HepG2 (cell line): ENCODE data around the gene LMAN1L. TPM values are rescaled to one million over a fixed set of nuclear protein-coding genes. Genes with fewer than 3 reads are reported as not detected.

ENCODE experiments used
- ATAC-seq: fragments of 200-7000 bp; cut with Tn5 transposase; 3 replicates; pipeline ENCODE4 v1.9.1; 2020; ENCODE audit warnings: mild to moderate bottlenecking, moderate library complexity
- BruUV-seq: library from RNA; stranded (reverse); fragments of 400-500 nt; replicated peaks from 2 replicates; lab custom pipeline; 2021; lab: Mats Ljungman, UMichigan
- CTCF ChIA-PET: fragments of 300-600 bp; formaldehyde crosslinking; extraction: SDS; loops from one replicate; lab custom pipeline; 2021; ENCODE audit warnings: low total read pairs, inconsistent platforms, low intra/inter-chr PET ratio; lab: Yijun Ruan, JAX
- POLR2A ChIA-PET: fragments of 350-600 bp; sonication (Branson Sonifier 250); formaldehyde crosslinking; loops from one replicate; lab custom pipeline; 2020; ENCODE audit warnings: antibody characterized with exemption, inconsistent platforms; lab: Yijun Ruan, JAX
- DNase-seq: peaks from one replicate; pipeline ENCODE4 v3.0.0-alpha.2; 2015; ENCODE audit warnings: low spot score
- FAIRE-seq: peaks from 3 replicates; lab custom pipeline; 2011; peaks lifted over from hg19 to GRCh38; lab: Jason Lieb, UNC
- H2AFZ ChIP-seq: one replicate; pipeline ENCODE4 v1.6.1; 2011; ENCODE audit warnings: low read length, inconsistent platforms
- H3K27ac ChIP-seq: fragments of 300-600 bp; 3 replicates; pipeline ENCODE4 v1.8.0; 2011; ENCODE audit warnings: mixed run types, mild to moderate bottlenecking, mixed read lengths, low read length, inconsistent platforms; ENCODE audit not compliant: insufficient read depth; ENCODE audit errors: extremely low read length
- H3K27me3 ChIP-seq, 2 experiments: fragments of 200-600 bp in 1 of 2; 2 replicates in 1 of 2; 3 replicates in 1 of 2; pipeline versions ENCODE4 v1.6.0 to v1.8.0; 2011; ENCODE audit warnings: low read length in 2 of 2, mild to moderate bottlenecking in 2 of 2, moderate library complexity in 2 of 2, inconsistent platforms in 1 of 2; ENCODE audit not compliant: insufficient read depth in 2 of 2, control insufficient read depth in 1 of 2
- H3K36me3 ChIP-seq, 2 experiments: fragments of 200-600 bp in 1 of 2; replicated peaks in 1 of 2; 2 replicates in 1 of 2; 3 replicates in 1 of 2; pipeline versions ENCODE4 v1.5.1 to v1.8.0; 2011; ENCODE audit warnings: low read length in 2 of 2, inconsistent platforms in 1 of 2; ENCODE audit not compliant: insufficient read depth in 2 of 2, control insufficient read depth in 1 of 2
- H3K4me1 ChIP-seq: 2 replicates; pipeline ENCODE4 v1.5.1; 2012; ENCODE audit warnings: low read length, inconsistent platforms; ENCODE audit not compliant: insufficient read depth
- H3K4me2 ChIP-seq: 2 replicates; pipeline ENCODE4 v1.6.0; 2011; ENCODE audit warnings: low read depth, low read length, inconsistent platforms
- H3K4me3 ChIP-seq, 3 experiments: fragments of 200-600 bp in 1 of 3; sonication (generic), shearing (Covaris generic) in 1 of 3; replicated peaks in 1 of 3; 2 replicates each; pipeline ENCODE4 v1.5.1; 2011 to 2016; ENCODE audit warnings: low read length in 3 of 3, inconsistent platforms in 2 of 3, low read depth in 2 of 3, mild to moderate bottlenecking in 2 of 3, control low read depth in 1 of 3, mixed read lengths in 1 of 3; ENCODE audit not compliant: insufficient read depth in 1 of 3
- H3K79me2 ChIP-seq: one replicate; pipeline ENCODE4 v1.6.1; 2011; ENCODE audit warnings: low read length, inconsistent platforms; ENCODE audit not compliant: insufficient read depth
- H3K9ac ChIP-seq: 2 replicates; pipeline ENCODE4 v1.6.0; 2011; ENCODE audit warnings: mild to moderate bottlenecking, low read depth, low read length, inconsistent platforms; ENCODE audit not compliant: insufficient read depth
- H3K9me3 ChIP-seq: 2 replicates; pipeline ENCODE4 v1.5.1; 2012; ENCODE audit warnings: mild to moderate bottlenecking, low read length
- H4K20me1 ChIP-seq: 2 replicates; pipeline ENCODE4 v1.6.0; 2011; ENCODE audit warnings: inconsistent platforms, mild to moderate bottlenecking, low read length, moderate library complexity; ENCODE audit not compliant: insufficient read depth
- FOXK2 ChIP-seq: fragments of 450-650 bp; IDR thresholded peaks from 2 replicates; pipeline ENCODE4 v1.6.1; 2016
- GATA4 ChIP-seq: sonication (generic); IDR thresholded peaks from 2 replicates; pipeline ENCODE4 v1.6.1; 2016; ENCODE audit warnings: antibody characterized with exemption, low read depth, borderline replicate concordance
- MXD1 ChIP-seq: sonication (generic); formaldehyde crosslinking; IDR thresholded peaks from 2 replicates; pipeline ENCODE4 v1.4.0; 2020; ENCODE audit warnings: mild to moderate bottlenecking, missing genetic modification reagents
- NAIF1 ChIP-seq: sonication (generic); formaldehyde crosslinking; IDR thresholded peaks from 2 replicates; pipeline ENCODE4 v1.5.0; 2020; ENCODE audit warnings: mild to moderate bottlenecking, missing genetic modification reagents, borderline replicate concordance
- RAD21 ChIP-seq: fragments of 450-650 bp; formaldehyde crosslinking; IDR thresholded peaks from 2 replicates; pipeline ENCODE4 v1.5.0; 2020; ENCODE audit warnings: mild to moderate bottlenecking
- RORA ChIP-seq: sonication (generic); formaldehyde crosslinking; IDR thresholded peaks from 2 replicates; pipeline ENCODE4 v1.5.0; 2020; ENCODE audit warnings: mild to moderate bottlenecking, missing genetic modification reagents, moderate library complexity
- XRCC5 ChIP-seq: fragments of 200-400 bp; formaldehyde crosslinking; optimal IDR thresholded peaks from 2 replicates; pipeline ENCODE3; 2017; ENCODE audit warnings: mild to moderate bottlenecking, low read length
- ZNF124 ChIP-seq: sonication (generic); formaldehyde crosslinking; IDR thresholded peaks from 2 replicates; pipeline ENCODE4 v1.4.0; 2020; ENCODE audit warnings: missing genetic modification reagents
- ZNF367 ChIP-seq: sonication (generic); formaldehyde crosslinking; IDR thresholded peaks from 2 replicates; pipeline ENCODE4 v1.4.0; 2020; ENCODE audit warnings: missing genetic modification reagents, borderline replicate concordance
- ZNF775 ChIP-seq: sonication (generic); formaldehyde crosslinking; IDR thresholded peaks from 2 replicates; pipeline ENCODE4 v1.4.0; 2020; ENCODE audit warnings: missing genetic modification reagents, mild to moderate bottlenecking, moderate library complexity, borderline replicate concordance
- WGBS: methylation state at CpG from one replicate; pipeline ENCODE4 v1.1.6; 2017; ENCODE audit warnings: low lambda C conversion rate; 5-methylcytosine and 5-hydroxymethylcytosine counted together
- in situ Hi-C: cut with HindIII; loops from 2 replicates; pipeline ENCODE4 v1.10.0; 2017; ENCODE audit warnings: low pct_unique_long_range_greater_than_20kb; ENCODE audit not compliant: extremely low pct_ligation_motif_present
- intact Hi-C: fragments of 100-400 bp; cut with micrococcal nuclease; formaldehyde crosslinking; loops from one replicate; pipeline ENCODE4 v1.10.0; 2022; ENCODE audit not compliant: unreplicated experiment
- polyA plus RNA-seq, 8 experiments: library from polyadenylated mRNA; depleted of rRNA in 3 of 8; stranded (reverse) in 7 of 8; unstranded in 1 of 8; fragments of >200 nt; fragmentation: Illumina TruSeq in 4 of 8; extraction: Trizol in 4 of 8; gene quantifications; 2 replicates each; pipeline versions ENCODE4 v1.2.1 to v1.2.3, GENCODE V29; 2011 to 2016; ENCODE audit warnings: low read depth in 4 of 8, missing spikeins in 1 of 8, mixed read lengths in 1 of 8; ENCODE audit not compliant: insufficient read depth in 1 of 8
- total RNA-seq, 5 experiments: library from RNA; depleted of rRNA; stranded (reverse); fragments of >200 nt; fragmentation: Illumina TruSeq; extraction: Trizol; gene quantifications; 2 replicates each; pipeline ENCODE4 v1.2.3, GENCODE V29; 2016; ENCODE audit warnings: low read depth in 1 of 5

LMAN1L gene
- total and polyA plus RNA-seq, 2 of the 13 experiments (the other 11 are each of a cell fraction or from before 2014, with no cell fraction given), result not detected

- H4K20me1 ChIP-seq, result no peaks in the 10 kb centered on the region
- 93% methylated on average over 6 of the region's 7 CpGs for WGBS
- H3K27ac ChIP-seq, result no peak overlapping the region
- no peak overlapping the region for H3K4me2 ChIP-seq
- BruUV-seq, result no TSS peak
- peaks cover 6% of the 10 kb centered on the region for H3K79me2 ChIP-seq
- peaks cover 26 to 70% of the 10 kb centered on the region in 2 experiments; a peak in 4 of 5 replicates for H3K36me3 ChIP-seq
- H3K4me1 ChIP-seq, result peaks cover 15% of the 10 kb centered on the region
- TF ChIP-seq ZNF367 (CRISPR knock-in tag) (no peak), GATA4 (no peak), ZNF775 (no peak), RAD21 (CRISPR knock-in tag) (no peak), FOXK2 (no peak), MXD1 (CRISPR knock-in tag) (no peak), XRCC5 (no peak), ZNF124 (CRISPR knock-in tag) (no peak), RORA (CRISPR knock-in tag) (no peak), NAIF1 (CRISPR knock-in tag) (no peak)
- no peak overlapping the region for H3K9ac ChIP-seq
- ChIA-PET POLR2A (no interaction called here), CTCF (no interaction called here)
- in situ Hi-C loops (no loop called here), intact Hi-C loops (no loop called here)
- H2AFZ ChIP-seq, result no peak overlapping the region
- no peak for FAIRE-seq
- ATAC-seq, result no peak
- no peak overlapping the region for H3K4me3 ChIP-seq
- H3K9me3 ChIP-seq, result no peaks in the 10 kb centered on the region
- H3K27me3 ChIP-seq, result no peaks in the 10 kb centered on the region
- DNase-seq, result no peak
Measured at GRCh38 chr15:74851960-74852359, 39.3 kb downstream of the LMAN1L start.
